B cell (primary cell): ENCODE data around the gene CAV1. TPM values are rescaled to one million over a fixed set of nuclear protein-coding genes. Genes with fewer than 3 reads are reported as not detected.

Experiments used
- ATAC-seq: fragments of 200-7000 bp; cut with Tn5 transposase; one replicate; pipeline ENCODE4 v1.10.0; 2021; ENCODE audit warnings: low read depth, mild to moderate bottlenecking, moderate number of reproducible peaks, moderate library complexity
- CTCF ChIA-PET: fragments of 350-600 bp; sonication (Branson Sonifier 250); formaldehyde crosslinking; loops from one replicate; lab custom pipeline; 2021; ENCODE audit warnings: antibody characterized with exemption, inconsistent platforms; lab: Charles Lee
- POLR2A ChIA-PET: fragments of 350-600 bp; sonication (Branson Sonifier 250); formaldehyde crosslinking; loops from one replicate; lab custom pipeline; 2021; ENCODE audit warnings: antibody characterized with exemption; lab: Charles Lee
- DNase-seq: peaks from one replicate; pipeline ENCODE4 v3.0.0; 2013
- H2AFZ ChIP-seq: 2 replicates; pipeline ENCODE4 v1.6.1; 2012; ENCODE audit warnings: mild to moderate bottlenecking, low read depth, low read length; ENCODE audit not compliant: insufficient read depth, poor library complexity, severe bottlenecking
- H3K27ac ChIP-seq, 2 donors: 1 replicate in 1 of 2; 2 replicates in 1 of 2; pipeline ENCODE4 v1.5.1; 2012 to 2013; ENCODE audit warnings: low read length in 2 of 2, mild to moderate bottlenecking in 2 of 2, moderate library complexity in 1 of 2
- H3K27me3 ChIP-seq, 4 experiments: fragments of 200-600 bp in 1 of 4; sonication (generic) in 1 of 4; replicated peaks in 1 of 4; 1 replicate in 2 of 4; 2 replicates in 2 of 4; pipeline versions ENCODE4 v1.6.1 to v1.7.0; 2013 to 2016; ENCODE audit warnings: low read length in 3 of 4, mild to moderate bottlenecking in 2 of 4, mixed read lengths in 1 of 4, moderate library complexity in 1 of 4; ENCODE audit not compliant: insufficient read depth in 4 of 4, control insufficient read depth in 3 of 4; ENCODE audit errors: control extremely low read depth in 1 of 4
- H3K36me3 ChIP-seq, 2 experiments: replicated peaks in 1 of 2; 1 replicate in 1 of 2; 2 replicates in 1 of 2; pipeline versions ENCODE4 v1.6.1 to v1.7.1; 2013; ENCODE audit warnings: low read length in 1 of 2; ENCODE audit not compliant: insufficient read depth in 2 of 2, control insufficient read depth in 1 of 2; ENCODE audit errors: control extremely low read depth in 1 of 2, extremely low read depth in 1 of 2
- H3K4me1 ChIP-seq, 2 donors: fragments of 200-600 bp in 1 of 2; sonication (generic) in 1 of 2; 1 replicate in 1 of 2; 2 replicates in 1 of 2; pipeline versions ENCODE4 v1.5.1 to v1.6.1; 2013 to 2017; ENCODE audit warnings: low read length in 2 of 2; ENCODE audit not compliant: control insufficient read depth in 2 of 2, insufficient read depth in 2 of 2
- H3K4me2 ChIP-seq: replicated peaks from 2 replicates; pipeline ENCODE3; 2012; ENCODE audit warnings: mild to moderate bottlenecking, low read depth, low read length; ENCODE audit not compliant: poor library complexity, severe bottlenecking
- H3K4me3 ChIP-seq, 5 experiments: fragments of 200-600 bp in 1 of 5; sonication (generic) in 1 of 5; 1 replicate in 3 of 5; 2 replicates in 2 of 5; pipeline versions ENCODE4 v1.5.1 to v1.7.0; 2011 to 2016; ENCODE audit warnings: low read length in 4 of 5, mild to moderate bottlenecking in 4 of 5, low read depth in 2 of 5, control low read depth in 1 of 5, moderate library complexity in 1 of 5; ENCODE audit not compliant: insufficient read depth in 1 of 5; ENCODE audit errors: control extremely low read depth in 1 of 5, extremely low read depth in 1 of 5
- H3K79me2 ChIP-seq: fragments of 200-600 bp; sonication (generic); one replicate; pipeline ENCODE4 v1.6.0; 2016; ENCODE audit warnings: low read length; ENCODE audit not compliant: control insufficient read depth, insufficient read depth
- H3K9ac ChIP-seq: fragments of 200-600 bp; sonication (generic); 2 replicates; pipeline ENCODE4 v1.6.1; 2017; ENCODE audit warnings: mild to moderate bottlenecking, low read length, moderate library complexity
- H3K9me3 ChIP-seq, 3 donors: one replicate each; pipeline versions ENCODE4 v1.6.1 to v1.7.1; 2013; ENCODE audit warnings: low read length in 2 of 3; ENCODE audit not compliant: control insufficient read depth in 2 of 3, insufficient read depth in 1 of 3; ENCODE audit errors: control extremely low read depth in 1 of 3
- H4K20me1 ChIP-seq: 2 replicates; pipeline ENCODE4 v1.6.0; 2012; ENCODE audit warnings: mild to moderate bottlenecking, low read length; ENCODE audit not compliant: insufficient read depth, control insufficient read depth, poor library complexity, severe bottlenecking
- H3K27ac Mint-ChIP-seq: one replicate; pipeline ENCODE4 v1.8.0; 2021; ENCODE audit warnings: mixed read lengths
- H3K27me3 Mint-ChIP-seq: one replicate; pipeline ENCODE4 v1.8.0; 2021; ENCODE audit warnings: mixed read lengths
- H3K4me1 Mint-ChIP-seq: one replicate; pipeline ENCODE4 v1.8.0; 2021; ENCODE audit warnings: mixed read lengths
- H3K4me3 Mint-ChIP-seq: one replicate; pipeline ENCODE4 v1.8.0; 2021; ENCODE audit warnings: mixed read lengths
- H3K9me3 Mint-ChIP-seq: one replicate; pipeline ENCODE4 v1.8.0; 2022; ENCODE audit warnings: mixed read lengths; ENCODE audit not compliant: insufficient read depth
- CTCF ChIP-seq: fragments of 200-600 bp; IDR thresholded peaks from one replicate; pipeline ENCODE4 v1.8.0; 2022; ENCODE audit warnings: antibody characterized with exemption, mild to moderate bottlenecking
- EZH2 ChIP-seq: IDR thresholded peaks from 2 replicates; pipeline ENCODE4 v1.6.1; 2012; ENCODE audit warnings: borderline replicate concordance, low read depth, mild to moderate bottlenecking, moderate library complexity, low read length; ENCODE audit not compliant: insufficient read depth, poor library complexity, severe bottlenecking
- WGBS: methylation state at CpG from one replicate; pipeline ENCODE4 v1.1.5; 2013; ENCODE audit warnings: missing lambda C conversion rate; ENCODE audit not compliant: insufficient coverage; 5-methylcytosine and 5-hydroxymethylcytosine counted together
- intact Hi-C: fragments of 100-400 bp; cut with micrococcal nuclease; formaldehyde crosslinking; loops from one replicate; pipeline ENCODE4 v1.10.0; 2022
- polyA plus RNA-seq: library from polyadenylated mRNA; depleted of rRNA; stranded (reverse); fragments of >200 nt; gene quantifications from 2 replicates; pipeline ENCODE4 v1.2.3, GENCODE V29; 2012
- total RNA-seq, 2 donors: library from RNA; stranded (reverse); fragments of 120-200 nt in 1 of 2; gene quantifications; 1 replicate in 1 of 2; 2 replicates in 1 of 2; pipeline versions ENCODE4 v1.2.3 to v1.2.4, GENCODE V29; 2013 to 2022

The CAV1 gene
- total and polyA plus RNA-seq, 2 donors (not counting 1 experiment from before 2014, with no cell fraction given) = 0.95 to 1.9 TPM

- no peaks in the 10 kb centered on the region for H3K36me3 ChIP-seq
- peaks cover 12 to 27% of the 10 kb centered on the region in 2 donors for H3K4me1 ChIP-seq
- H3K79me2 ChIP-seq = no peaks in the 10 kb centered on the region
- Mint-ChIP-seq H3K9me3 (no peaks in the 10 kb centered on the region), H3K27me3 (peaks cover 50% of the 10 kb centered on the region), H3K4me3 (peak overlapping the region; percentile 96), H3K27ac (peak overlapping the region; percentile 65), H3K4me1 (peaks cover 26% of the 10 kb centered on the region)
- H3K4me2 ChIP-seq = peak overlapping the region; percentile 97
- H3K27ac ChIP-seq = no peak overlapping the region
- H2AFZ ChIP-seq = peak overlapping the region; percentile 86
- H3K9me3 ChIP-seq = no peaks in the 10 kb centered on the region
- peak overlapping the region; percentile 72 for H3K9ac ChIP-seq
- H3K27me3 ChIP-seq = peaks cover 0 to 42% (median 28%) of the 10 kb centered on the region in 4 experiments
- TF ChIP-seq EZH2 = no peak
- TF ChIP-seq CTCF = no peak
- WGBS = 1% methylated on average over 32 of the region's 36 CpGs
- DNase-seq (peak; percentile 65), ATAC-seq (peak; percentile 48)
- peak overlapping the region; percentile 3 to 84 (median 73) for H3K4me3 ChIP-seq
- intact Hi-C loops = loop anchor here (2.0 to 10.0 kb wide), 3 partner anchors 37 to 429 kb away; partner anchors contain the start of gene ST7
- H4K20me1 ChIP-seq = no peaks in the 10 kb centered on the region
- POLR2A ChIA-PET = no interaction called here
- CTCF ChIA-PET = interaction anchor here (0.8 to 3.8 kb wide), 28 partner anchors 9 to 387 kb away, joined by 3 to 48 read pairs (median 5); no protein-coding TSS in a partner anchor
These were observed 569 bp downstream of the CAV1 start for GRCh38 chr7:116525298-116525912.
